ENCODE data around the gene MED27. TPM values are rescaled to one million over a fixed set of nuclear protein-coding genes. Genes with fewer than 3 reads are reported as not detected.
A peak's percentile ranks its signal among the peaks of the same experiment; 100 is the strongest.

MED27 gene
- total RNA-seq, 4 donors from 2014 or later: 8.2 to 18.9 (median 11.8) TPM

DNA sequence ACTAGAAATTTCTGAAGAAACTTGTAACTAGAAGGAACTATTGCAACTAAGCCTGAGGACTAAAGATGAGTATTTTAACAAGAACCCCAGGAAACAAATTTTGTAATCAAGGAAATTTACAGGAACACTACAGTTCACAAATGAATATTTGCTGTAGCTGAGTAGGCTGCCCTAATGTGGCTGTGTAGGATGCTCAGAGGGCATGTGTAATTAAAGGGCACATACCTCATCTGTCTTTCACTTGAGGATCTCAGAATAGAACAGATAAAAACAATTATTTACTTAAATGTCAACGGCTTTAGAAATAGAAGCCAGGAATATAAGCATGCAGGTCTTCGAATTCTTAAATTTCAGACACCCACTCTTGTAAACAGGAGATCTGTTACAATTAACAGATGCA, 119.8 kb downstream of the MED27 start:
- TF ChIP-seq CTCF (IDR thresholded peaks at IDR 0.05) (no peak), POLR2A (IDR thresholded peaks at IDR 0.05) (no peak), EP300 (IDR thresholded peaks at IDR 0.05) (no peak)
- Histone ChIP-seq H3K27me3 (no peaks in the 10 kb centered on the region), H3K36me3 (peaks cover 0 to 4% (median 0%) of the 10 kb centered on the region in 3 donors), H3K9me3 (no peaks in the 10 kb centered on the region), H3K4me1 (peaks cover 0 to 22% (median 0%) of the 10 kb centered on the region in 4 donors), H3K4me3 (no peak overlapping the region), H3K27ac (peak overlapping the region in 1 of 4 donors; percentile 79)
- 63 to 83% methylated on average over 2 of the region's 2 CpGs for WGBS, 2 donors
- DNase-seq (ENCODE audit: low spot score in 2 of 2): no peak

DNA sequence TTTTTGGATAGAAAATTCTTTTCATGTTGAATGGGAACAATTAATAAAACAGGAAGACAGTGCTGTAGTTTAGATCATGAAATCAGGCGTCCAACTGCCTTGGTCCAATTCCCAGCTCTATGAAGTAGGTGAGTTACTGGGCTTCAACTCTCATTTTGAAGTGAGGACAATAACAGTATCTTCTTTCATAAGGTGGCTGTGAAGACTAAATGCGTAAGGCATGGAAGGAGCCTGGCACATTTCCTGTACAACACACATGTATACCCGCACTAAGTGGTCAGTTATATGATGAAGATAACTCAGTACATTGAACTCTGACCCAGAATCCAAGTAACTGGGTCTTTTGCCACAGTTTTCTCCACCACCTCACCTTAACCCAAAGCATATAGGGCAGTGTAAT, 120.6 kb downstream of the MED27 start:
- Histone ChIP-seq H3K4me3 (no peak overlapping the region), H3K36me3 (no peaks in the 10 kb centered on the region), H3K9me3 (no peaks in the 10 kb centered on the region), H3K27me3 (no peaks in the 10 kb centered on the region), H3K4me1 (peaks cover 0 to 22% (median 0%) of the 10 kb centered on the region in 4 donors), H3K27ac (no peak overlapping the region)
- no peak for DNase-seq (ENCODE audit: low spot score in 2 of 2)
- 88 to 93% methylated on average over 3 of the region's 3 CpGs for WGBS, 2 donors
- TF ChIP-seq EP300 (IDR thresholded peaks at IDR 0.05) (no peak), CTCF (IDR thresholded peaks at IDR 0.05) (no peak), POLR2A (IDR thresholded peaks at IDR 0.05) (no peak)

DNA sequence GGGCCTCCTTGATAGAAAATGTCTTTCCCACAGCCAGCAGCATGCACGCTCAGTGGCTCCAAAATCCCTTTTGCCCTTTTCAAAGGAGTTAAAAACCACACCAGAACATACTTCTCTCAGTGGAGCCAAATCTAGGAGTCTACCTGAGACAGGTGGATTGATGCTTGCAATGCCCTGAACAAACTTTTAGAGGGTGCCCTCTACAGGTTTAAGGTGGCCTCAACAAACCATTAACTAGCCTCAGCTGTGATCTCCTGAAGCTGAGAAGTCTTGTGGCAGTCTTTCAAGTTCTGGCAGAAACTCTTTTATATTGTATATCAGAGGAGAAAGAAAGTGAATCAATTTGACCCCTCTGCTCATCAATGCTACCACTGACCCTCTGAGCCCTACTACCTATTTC, 125.4 kb downstream of the MED27 start:
- peaks cover 0 to 21% (median 7%) of the 10 kb centered on the region in 4 donors for H3K4me1 ChIP-seq
- H3K27ac ChIP-seq: no peak overlapping the region
- H3K9me3 ChIP-seq: no peaks in the 10 kb centered on the region
- no peak overlapping the region for H3K4me3 ChIP-seq
- DNase-seq (ENCODE audit: low spot score in 2 of 2): no peak
- TF ChIP-seq CTCF (IDR thresholded peaks at IDR 0.05) (no peak), POLR2A (IDR thresholded peaks at IDR 0.05) (no peak), EP300 (IDR thresholded peaks at IDR 0.05) (no peak)
- no peaks in the 10 kb centered on the region for H3K27me3 ChIP-seq
- WGBS, 2 donors: 95 to 100% methylated on average over 1 of the region's 1 CpG
- no peaks in the 10 kb centered on the region for H3K36me3 ChIP-seq

GRCh38 chr9:131951905-131952304, 127.8 kb downstream of the MED27 start:
- H3K4me1 ChIP-seq: peaks cover 0 to 21% (median 7%) of the 10 kb centered on the region in 4 donors
- DNase-seq (ENCODE audit: low spot score in 2 of 2): peak; percentile 47 to 48
- peak overlapping the region in 3 of 4 donors; percentile 25 to 69 (median 42) for H3K27ac ChIP-seq
- no peaks in the 10 kb centered on the region for H3K36me3 ChIP-seq
- WGBS, 2 donors: 16 to 34% methylated on average over 5 of the region's 5 CpGs
- no peak overlapping the region for H3K4me3 ChIP-seq
- no peaks in the 10 kb centered on the region for H3K9me3 ChIP-seq
- no peaks in the 10 kb centered on the region for H3K27me3 ChIP-seq
- TF ChIP-seq EP300 (IDR thresholded peaks at IDR 0.05) (peak in 1 of 2 donors; percentile 19), CTCF (IDR thresholded peaks at IDR 0.05) (no peak)

DNA sequence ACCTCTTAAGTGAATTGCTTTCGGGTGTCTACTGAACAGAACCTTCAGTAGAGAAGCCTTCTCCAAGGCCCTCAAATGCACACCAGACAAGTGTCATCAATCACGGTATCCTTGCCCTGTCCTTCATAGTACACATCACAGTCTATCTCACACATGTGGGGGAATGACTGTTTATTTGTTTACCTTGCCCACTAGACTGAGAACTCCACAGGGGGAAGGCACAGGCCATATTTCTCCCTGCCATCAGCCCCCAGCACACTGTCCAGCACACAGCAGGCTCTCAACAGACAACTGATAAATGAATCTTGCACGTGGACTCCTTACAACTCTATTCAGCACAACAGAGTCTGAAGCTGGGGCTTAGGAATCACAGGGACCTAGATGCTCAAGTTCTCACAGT, 128.5 kb downstream of the MED27 start:
- no peaks in the 10 kb centered on the region for H3K36me3 ChIP-seq
- H3K27ac ChIP-seq: peak overlapping the region in 1 of 4 donors; percentile 69
- DNase-seq (ENCODE audit: low spot score in 2 of 2): no peak
- no peak overlapping the region for H3K4me3 ChIP-seq
- H3K9me3 ChIP-seq: no peaks in the 10 kb centered on the region
- TF ChIP-seq CTCF (IDR thresholded peaks at IDR 0.05) (no peak), EP300 (IDR thresholded peaks at IDR 0.05) (no peak), POLR2A (IDR thresholded peaks at IDR 0.05) (no peak)
- H3K4me1 ChIP-seq: peaks cover 0 to 21% (median 7%) of the 10 kb centered on the region in 4 donors
- no peaks in the 10 kb centered on the region for H3K27me3 ChIP-seq
- 82 to 88% methylated on average over 3 of the region's 3 CpGs for WGBS, 2 donors
